Lower leg skin (tissue), 3 donors: ENCODE results near the gene TBCEL.
"Not testable (repeated sequence)": the region's sequence is repeated elsewhere in the genome, so short reads cannot be mapped to it uniquely, and the experiment has no call there.

Experiments used
- CTCF ChIP-seq, 3 donors: fragments of 450-650 bp; IDR thresholded peaks; one replicate each; pipeline ENCODE4 v1.5.1; 2016; ENCODE audit warnings: antibody characterized with exemption in 3 of 3, mild to moderate bottlenecking in 3 of 3, moderate library complexity in 2 of 3
- POLR2A ChIP-seq, 2 donors: fragments of 450-650 bp; IDR thresholded peaks; one replicate each; pipeline ENCODE4 v1.6.1; 2016 to 2017; ENCODE audit warnings: antibody characterized with exemption in 2 of 2, mild to moderate bottlenecking in 1 of 2, moderate library complexity in 1 of 2

- TF ChIP-seq CTCF, POLR2A (IDR thresholded peaks at IDR 0.05): not testable (repeated sequence)
These were observed 2.2 kb upstream of the TBCEL start for GRCh38 chr11:121021718-121022117.
